Body of pancreas (tissue), 4 donors: ENCODE measurements around the gene VIT. TPM values are rescaled to one million over a fixed set of nuclear protein-coding genes. Genes with fewer than 3 reads are reported as not detected.

ENCODE experiments used
- ATAC-seq: fragments of 150-250 bp; one replicate; pipeline ENCODE4 v1.9.1; 2016
- DNase-seq, 4 donors: peaks; one replicate each; pipeline ENCODE4 v3.0.0-alpha.2; 2019
- H3K27ac ChIP-seq, 4 donors: fragments of 200-600 bp; sonication (generic); 1 replicate in 3 of 4; 2 replicates in 1 of 4; pipeline versions ENCODE4 v1.5.1 to v1.6.1; 2016 to 2019; ENCODE audit warnings: mild to moderate bottlenecking in 1 of 4, mixed read lengths in 1 of 4, moderate library complexity in 1 of 4
- H3K27me3 ChIP-seq, 2 donors: fragments of 200-600 bp; sonication (generic); one replicate each; pipeline ENCODE4 v1.6.0; 2016; ENCODE audit warnings: mild to moderate bottlenecking in 1 of 2
- H3K36me3 ChIP-seq, 2 donors: fragments of 200-600 bp; sonication (generic); replicated peaks in 1 of 2; 2 replicates each; pipeline ENCODE4 v1.5.1; 2016; ENCODE audit warnings: low read depth in 2 of 2; ENCODE audit not compliant: insufficient read depth in 1 of 2
- H3K4me1 ChIP-seq: fragments of 200-600 bp; sonication (generic); one replicate; pipeline ENCODE4 v1.6.0; 2016
- H3K4me3 ChIP-seq, 2 donors: fragments of 200-600 bp; sonication (generic); 1 replicate in 1 of 2; 2 replicates in 1 of 2; pipeline ENCODE4 v1.5.1; 2016 to 2019
- H3K9me3 ChIP-seq, 3 donors: fragments of 200-600 bp; sonication (generic); 1 replicate in 2 of 3; 2 replicates in 1 of 3; pipeline ENCODE4 v1.5.1; 2016
- CTCF ChIP-seq, 7 experiments: fragments of 450-650 bp in 4 of 7; fragments of 200-600 bp in 3 of 7; sonication (generic) in 3 of 7; IDR thresholded peaks; one replicate each; pipeline ENCODE4 v1.5.1; 2016 to 2019; ENCODE audit warnings: antibody characterized with exemption in 7 of 7
- POLR2A ChIP-seq, 3 donors: fragments of 450-650 bp; IDR thresholded peaks; one replicate each; pipeline ENCODE4 v1.6.1; 2016; ENCODE audit warnings: antibody characterized with exemption in 3 of 3, mild to moderate bottlenecking in 2 of 3
- WGBS, 2 donors: methylation state at CpG; one replicate each; pipeline ENCODE4 v1.1.5; 2017; 5-methylcytosine and 5-hydroxymethylcytosine counted together
- intact Hi-C: fragments of 100-400 bp; cut with DNase I; formaldehyde crosslinking; loops from one replicate; pipeline ENCODE4 v1.15.1; 2023
- total RNA-seq, 2 donors: library from RNA; depleted of rRNA; stranded (reverse); fragments of >200 nt; gene quantifications; one replicate each; pipeline ENCODE4 v1.1.0, GENCODE V29; 2016

The VIT gene
- total RNA-seq, 2 donors from 2014 or later = 0.99 to 2.6 TPM

GRCh38 chr2:36809069-36809445, 112.5 kb downstream of the VIT start:
- Histone ChIP-seq H3K27me3 (no peaks in the 10 kb centered on the region), H3K36me3 (no peaks in the 10 kb centered on the region), H3K9me3 (no peaks in the 10 kb centered on the region), H3K27ac (no peak overlapping the region), H3K4me1 (no peaks in the 10 kb centered on the region), H3K4me3 (no peak overlapping the region)
- 72 to 83% methylated on average over 3 of the region's 3 CpGs for WGBS, 2 donors
- DNase-seq (no peak), ATAC-seq (no peak)
- intact Hi-C loops = no loop called here
- TF ChIP-seq POLR2A (IDR thresholded peaks at IDR 0.05) = no peak

GRCh38 chr2:36811071-36811470, 114.6 kb downstream of the VIT start:
- no peak for TF ChIP-seq POLR2A (IDR thresholded peaks at IDR 0.05)
- 76 to 87% methylated on average over 4 to 5 of the region's 5 CpGs for WGBS, 2 donors
- ATAC-seq = no peak
- Histone ChIP-seq H3K4me3 (no peak overlapping the region), H3K27me3 (no peaks in the 10 kb centered on the region), H3K36me3 (no peaks in the 10 kb centered on the region), H3K9me3 (no peaks in the 10 kb centered on the region), H3K27ac (no peak overlapping the region), H3K4me1 (no peaks in the 10 kb centered on the region)
- no peak for DNase-seq
- intact Hi-C loops = no loop called here

- no peak for TF ChIP-seq POLR2A (IDR thresholded peaks at IDR 0.05)
- TF ChIP-seq CTCF (IDR thresholded peaks at IDR 0.05) = no peak
- Histone ChIP-seq H3K9me3 (no peaks in the 10 kb centered on the region), H3K4me3 (no peak overlapping the region), H3K27ac (no peak overlapping the region), H3K27me3 (no peaks in the 10 kb centered on the region), H3K4me1 (no peaks in the 10 kb centered on the region), H3K36me3 (no peaks in the 10 kb centered on the region)
- 18 to 28% methylated on average over 4 to 6 of the region's 6 CpGs for WGBS, 2 donors
- ATAC-seq = no peak
- intact Hi-C loops = no loop called here
- DNase-seq = no peak
These were observed 115.7 kb downstream of the VIT start for GRCh38 chr2:36812196-36812595.

- Histone ChIP-seq H3K4me1 (peaks cover 15% of the 10 kb centered on the region), H3K36me3 (no peaks in the 10 kb centered on the region), H3K27ac (no peak overlapping the region), H3K4me3 (no peak overlapping the region), H3K9me3 (no peaks in the 10 kb centered on the region), H3K27me3 (no peaks in the 10 kb centered on the region)
- WGBS, 2 donors = 51 to 90% methylated on average over 2 of the region's 2 CpGs
- intact Hi-C loops = no loop called here
- ATAC-seq = no peak
- no peak for DNase-seq
- no peak for TF ChIP-seq CTCF (IDR thresholded peaks at IDR 0.05)
- TF ChIP-seq POLR2A (IDR thresholded peaks at IDR 0.05) = no peak
These were observed 122.0 kb downstream of the VIT start for GRCh38 chr2:36818542-36818941.

GRCh38 chr2:36819095-36819711, 122.7 kb downstream of the VIT start:
- no peak for TF ChIP-seq POLR2A (IDR thresholded peaks at IDR 0.05)
- TF ChIP-seq CTCF (IDR thresholded peaks at IDR 0.05) = no peak
- no peak for DNase-seq
- no peak for ATAC-seq
- H3K4me1 ChIP-seq = peaks cover 15% of the 10 kb centered on the region
- H3K27me3 ChIP-seq = no peaks in the 10 kb centered on the region
- intact Hi-C loops = no loop called here
- 83 to 85% methylated on average over 4 of the region's 4 CpGs for WGBS, 2 donors
- no peak overlapping the region for H3K4me3 ChIP-seq
- H3K36me3 ChIP-seq = no peaks in the 10 kb centered on the region
- no peaks in the 10 kb centered on the region for H3K9me3 ChIP-seq
- H3K27ac ChIP-seq = no peak overlapping the region
